PC-3 (cell line): ENCODE results near the gene ERN2. TPM values are rescaled to one million over a fixed set of nuclear protein-coding genes. Genes with fewer than 3 reads are reported as not detected.

Experiments
- ATAC-seq: fragments of 200-7000 bp; cut with Tn5 transposase; 2 replicates; pipeline ENCODE4 v1.9.1; 2020; ENCODE audit warnings: mild to moderate bottlenecking, moderate library complexity
- BruUV-seq: library from RNA; stranded (reverse); fragments of 400-500 nt; replicated peaks from 2 replicates; lab custom pipeline; 2021; lab: Mats Ljungman, UMichigan
- CTCF ChIA-PET: fragments of 300-600 bp; sonication (Branson Sonifier 250); formaldehyde crosslinking; loops from one replicate; lab custom pipeline; 2022; ENCODE audit warnings: antibody characterized with exemption; lab: Charles Lee
- POLR2A ChIA-PET: fragments of 300-600 bp; sonication (Branson Sonifier 250); formaldehyde crosslinking; loops from one replicate; lab custom pipeline; 2022; ENCODE audit warnings: antibody characterized with exemption; ENCODE audit not compliant: unreplicated experiment; lab: Charles Lee
- DNase-seq: peaks from one replicate; pipeline ENCODE4 v3.0.0-alpha.2; 2015
- H2AFZ ChIP-seq: fragments of 300-600 bp; sonication (generic); 2 replicates; pipeline ENCODE4 v1.6.0; 2016; ENCODE audit warnings: antibody characterized with exemption, low read length
- H3F3A ChIP-seq: fragments of 300-600 bp; sonication (generic); one replicate; pipeline ENCODE4 v1.6.0; 2017; ENCODE audit warnings: antibody characterized with exemption, low read length, control low read depth, mild to moderate bottlenecking; ENCODE audit not compliant: unreplicated experiment
- H3K27ac ChIP-seq: fragments of 300-600 bp; sonication (generic); 2 replicates; pipeline ENCODE4 v1.5.1; 2016; ENCODE audit warnings: mild to moderate bottlenecking, low read length
- H3K27me3 ChIP-seq: fragments of 300-600 bp; sonication (generic); 2 replicates; pipeline ENCODE4 v1.6.1; 2016; ENCODE audit warnings: low read length, mixed read lengths
- H3K36me3 ChIP-seq: fragments of 300-600 bp; sonication (generic); 2 replicates; pipeline ENCODE4 v1.6.1; 2016; ENCODE audit warnings: low read depth, mixed run types, low read length, mixed read lengths
- H3K4me1 ChIP-seq: fragments of 300-600 bp; sonication (generic); 2 replicates; pipeline ENCODE4 v1.5.1; 2016; ENCODE audit warnings: low read length; ENCODE audit not compliant: insufficient read depth
- H3K4me2 ChIP-seq: fragments of 300-600 bp; sonication (generic); 2 replicates; pipeline ENCODE4 v1.6.0; 2016; ENCODE audit warnings: low read length
- H3K4me3 ChIP-seq: fragments of 300-600 bp; sonication (generic); 2 replicates; pipeline ENCODE4 v1.5.1; 2016; ENCODE audit warnings: mild to moderate bottlenecking, low read length, mixed read lengths
- H3K79me2 ChIP-seq: fragments of 300-600 bp; sonication (generic); 2 replicates; pipeline ENCODE4 v1.6.1; 2017; ENCODE audit warnings: low read length, mixed read lengths
- H3K9ac ChIP-seq: fragments of 300-600 bp; sonication (generic); 2 replicates; pipeline ENCODE4 v1.6.0; 2016; ENCODE audit warnings: mild to moderate bottlenecking, low read length
- H3K9me2 ChIP-seq: fragments of 300-600 bp; sonication (generic); replicated peaks from 2 replicates; pipeline ENCODE4 v1.6.1; 2016; ENCODE audit warnings: mixed run types, low read length, mixed read lengths
- H3K9me3 ChIP-seq: fragments of 300-600 bp; sonication (generic); 2 replicates; pipeline ENCODE4 v1.6.1; 2016; ENCODE audit warnings: low read length, mixed read lengths
- H4K20me1 ChIP-seq: fragments of 300-600 bp; sonication (generic); 2 replicates; pipeline ENCODE4 v1.6.1; 2016; ENCODE audit warnings: low read length, mixed read lengths
- EZH2 ChIP-seq: fragments of 300-600 bp; sonication (generic); IDR thresholded peaks from one replicate; pipeline ENCODE4 v1.6.1; 2017; ENCODE audit warnings: antibody characterized with exemption, mild to moderate bottlenecking, low read length; ENCODE audit not compliant: unreplicated experiment
- EZH2phosphoT487 ChIP-seq: fragments of 300-600 bp; sonication (generic); IDR thresholded peaks from 2 replicates; pipeline ENCODE4 v1.6.1; 2018; ENCODE audit warnings: mild to moderate bottlenecking, antibody characterized with exemption, low read length, borderline replicate concordance
- intact Hi-C: fragments of 100-400 bp; cut with micrococcal nuclease; formaldehyde crosslinking; loops from 2 replicates; pipeline ENCODE4 v1.9.0; 2023
- total RNA-seq: library from RNA; depleted of rRNA; stranded (reverse); fragments of >200 nt; gene quantifications from 2 replicates; pipeline ENCODE4 v1.2.3, GENCODE V29; 2014
- TF ChIP-seq, protein P1 (sequence below): fragments of 300-600 bp; sonication (generic); conservative IDR thresholded peaks from 2 replicates; pipeline ENCODE4 v1.5.1; 2017; ENCODE audit warnings: antibody characterized with exemption, low read depth, mild to moderate bottlenecking, low read length

Gene ERN2
- total RNA-seq, 1 experiment from 2014 or later, result not detected

DNA sequence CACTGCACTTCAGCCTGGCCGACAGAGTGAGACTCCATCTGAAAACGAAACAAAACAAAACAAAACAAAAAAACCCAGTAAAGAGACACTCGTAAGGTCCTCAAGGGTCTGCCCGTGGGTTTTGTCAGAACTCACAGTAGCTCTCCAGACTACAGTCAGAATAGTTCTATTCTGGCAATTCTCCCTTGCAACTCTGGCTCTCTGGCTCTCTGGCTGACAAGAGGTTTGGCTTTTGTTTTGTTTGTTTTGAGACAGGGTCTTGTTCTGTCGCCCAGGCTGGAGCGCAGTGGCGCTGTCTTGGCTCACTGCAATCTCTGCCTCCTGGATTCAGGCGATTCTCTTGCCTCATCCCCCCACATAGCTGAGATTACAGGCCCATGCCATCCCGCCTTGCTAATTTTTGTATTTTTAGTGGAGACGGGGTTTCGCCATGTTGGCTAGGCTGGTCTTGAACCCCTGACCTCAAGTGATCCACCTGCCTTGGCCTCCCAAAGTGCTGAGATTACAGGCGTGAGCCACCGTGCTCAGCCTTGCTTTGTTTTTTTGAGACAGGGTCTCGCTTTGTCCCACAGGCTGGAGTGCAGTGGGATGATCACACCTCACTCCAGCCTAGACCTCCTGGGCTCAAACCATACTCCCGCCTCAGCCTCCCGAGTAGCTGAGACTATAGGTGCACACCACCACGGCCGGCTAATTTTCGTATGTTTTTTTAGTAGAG lies 21.3 kb upstream of the ERN2 start:
- H3F3A ChIP-seq, result no peaks in the 10 kb centered on the region
- H3K36me3 ChIP-seq, result no peaks in the 10 kb centered on the region
- intact Hi-C loops, result no loop called here
- no peaks in the 10 kb centered on the region for H3K4me1 ChIP-seq
- no peaks in the 10 kb centered on the region for H4K20me1 ChIP-seq
- CTCF ChIA-PET, result no interaction called here
- TF ChIP-seq, protein P1, sequence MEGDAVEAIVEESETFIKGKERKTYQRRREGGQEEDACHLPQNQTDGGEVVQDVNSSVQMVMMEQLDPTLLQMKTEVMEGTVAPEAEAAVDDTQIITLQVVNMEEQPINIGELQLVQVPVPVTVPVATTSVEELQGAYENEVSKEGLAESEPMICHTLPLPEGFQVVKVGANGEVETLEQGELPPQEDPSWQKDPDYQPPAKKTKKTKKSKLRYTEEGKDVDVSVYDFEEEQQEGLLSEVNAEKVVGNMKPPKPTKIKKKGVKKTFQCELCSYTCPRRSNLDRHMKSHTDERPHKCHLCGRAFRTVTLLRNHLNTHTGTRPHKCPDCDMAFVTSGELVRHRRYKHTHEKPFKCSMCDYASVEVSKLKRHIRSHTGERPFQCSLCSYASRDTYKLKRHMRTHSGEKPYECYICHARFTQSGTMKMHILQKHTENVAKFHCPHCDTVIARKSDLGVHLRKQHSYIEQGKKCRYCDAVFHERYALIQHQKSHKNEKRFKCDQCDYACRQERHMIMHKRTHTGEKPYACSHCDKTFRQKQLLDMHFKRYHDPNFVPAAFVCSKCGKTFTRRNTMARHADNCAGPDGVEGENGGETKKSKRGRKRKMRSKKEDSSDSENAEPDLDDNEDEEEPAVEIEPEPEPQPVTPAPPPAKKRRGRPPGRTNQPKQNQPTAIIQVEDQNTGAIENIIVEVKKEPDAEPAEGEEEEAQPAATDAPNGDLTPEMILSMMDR, result no peak
- TF ChIP-seq EZH2 (no peak), EZH2phosphoT487 (no peak)
- no peak overlapping the region for H3K4me3 ChIP-seq
- POLR2A ChIA-PET, result no interaction called here
- no peak overlapping the region for H3K9ac ChIP-seq
- no peaks in the 10 kb centered on the region for H3K9me3 ChIP-seq
- H3K27me3 ChIP-seq, result peaks cover 16% of the 10 kb centered on the region; the same call in 1 of the 2 replicates
- H3K79me2 ChIP-seq, result no peaks in the 10 kb centered on the region
- no peak overlapping the region for H3K27ac ChIP-seq
- no peak for DNase-seq
- no peak overlapping the region for H3K4me2 ChIP-seq
- H3K9me2 ChIP-seq, result no peaks in the 10 kb centered on the region
- no TSS peak for BruUV-seq
- H2AFZ ChIP-seq, result no peak overlapping the region
- no peak for ATAC-seq

DNA sequence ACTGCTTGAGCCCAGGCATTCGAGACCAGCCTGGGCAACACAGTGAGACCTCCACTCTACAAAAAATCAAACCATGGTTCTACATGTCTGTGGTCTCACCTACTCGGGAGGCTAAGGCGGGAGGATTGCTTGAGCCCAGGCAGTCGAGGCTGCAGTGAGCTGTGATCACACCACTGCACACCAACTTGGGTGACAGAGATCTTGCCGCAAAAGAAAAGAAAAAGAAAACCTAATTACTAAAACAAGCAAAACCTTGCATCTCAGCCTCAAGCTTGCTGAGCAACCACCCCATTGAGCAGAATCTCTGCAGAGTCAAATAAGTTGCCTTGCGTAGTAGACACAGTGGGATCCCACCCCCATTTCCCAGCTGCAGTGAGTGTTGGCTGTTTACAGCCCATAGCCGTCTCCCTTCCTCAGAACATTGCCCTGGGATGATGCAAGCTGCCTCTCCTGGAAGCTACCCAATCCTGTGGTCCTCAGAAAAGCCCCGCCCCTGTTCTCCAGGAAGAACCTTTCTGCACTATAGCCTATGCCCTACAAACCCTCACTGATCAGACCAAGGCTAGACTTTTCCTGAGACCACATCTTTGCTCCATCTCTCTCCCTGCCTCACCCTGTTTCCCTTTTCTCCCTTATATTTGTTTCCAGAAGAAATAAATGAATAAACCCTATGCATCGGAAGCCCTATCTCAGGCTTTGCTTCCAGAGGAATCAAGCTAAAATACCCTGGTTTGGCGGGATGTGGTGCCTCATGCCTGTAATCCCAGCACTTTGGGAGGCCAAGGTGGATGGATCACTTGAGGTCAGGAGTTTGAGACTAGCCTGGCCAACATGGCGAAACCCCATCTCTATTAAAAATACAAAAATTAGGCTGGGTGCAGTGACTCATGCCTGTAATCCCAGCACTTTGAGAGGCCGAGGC lies 16.7 kb upstream of the ERN2 start:
- Histone ChIP-seq H3K9me3 (no peaks in the 10 kb centered on the region), H3K9me2 (no peaks in the 10 kb centered on the region), H3K79me2 (no peaks in the 10 kb centered on the region), H3K4me1 (no peaks in the 10 kb centered on the region), H3K27ac (no peak overlapping the region), H4K20me1 (no peaks in the 10 kb centered on the region), H3K27me3 (no peaks in the 10 kb centered on the region), H3K9ac (no peak overlapping the region), H3F3A (no peaks in the 10 kb centered on the region), H3K4me3 (no peak overlapping the region), H2AFZ (no peak overlapping the region), H3K36me3 (no peaks in the 10 kb centered on the region), H3K4me2 (no peak overlapping the region)
- DNase-seq (peak; percentile 35), ATAC-seq (no peak)
- intact Hi-C loops, result loop anchor here (2.0 to 5.0 kb wide), 2 partner anchors 57 to 173 kb away; partner anchors contain the start of genes EARS2 and UBFD1
- no TSS peak for BruUV-seq
- CTCF ChIA-PET, result no interaction called here
- POLR2A ChIA-PET, result no interaction called here
- TF ChIP-seq, protein P1, result no peak
- TF ChIP-seq EZH2 (no peak), EZH2phosphoT487 (no peak)
